ENCODE data around the gene FGF22.
"Not testable (repeated sequence)": the region's sequence is repeated elsewhere in the genome, so short reads cannot be mapped to it uniquely, and the experiment has no call there.

The FGF22 gene

GRCh38 chr19:639253-640160 is at the start of gene FGF22:
Gene FGF22, plus strand, starts transcription at chr19:639879. Its CDS starts 47 bp downstream, at chr19:639926.
- peak; percentile 91 to 92 for DNase-seq (ENCODE audit: low read depth in 2 of 2)

DNA sequence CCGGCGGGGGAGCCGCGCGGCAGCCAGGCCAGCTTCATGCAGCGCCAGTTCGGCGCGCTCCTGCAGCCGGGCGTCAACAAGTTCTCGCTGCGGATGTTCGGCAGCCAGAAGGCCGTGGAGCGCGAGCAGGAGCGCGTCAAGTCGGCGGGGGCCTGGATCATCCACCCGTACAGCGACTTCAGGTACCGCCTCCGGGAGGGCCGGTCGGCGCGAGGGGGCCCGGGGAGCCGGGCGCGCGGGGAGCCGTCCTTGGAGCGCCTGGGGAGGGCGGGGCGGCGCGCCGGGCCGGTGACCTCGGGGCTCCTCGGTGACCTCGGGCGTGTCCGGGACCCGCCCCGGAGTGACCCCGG is 49.3 kb upstream of the FGF22 start:
- DNase-seq (ENCODE audit: low read depth in 2 of 2): no peak

- no peak for DNase-seq (ENCODE audit: low read depth in 2 of 2)
Observed at GRCh38 chr19:590750-591098, 49.0 kb upstream of the FGF22 start.

DNA sequence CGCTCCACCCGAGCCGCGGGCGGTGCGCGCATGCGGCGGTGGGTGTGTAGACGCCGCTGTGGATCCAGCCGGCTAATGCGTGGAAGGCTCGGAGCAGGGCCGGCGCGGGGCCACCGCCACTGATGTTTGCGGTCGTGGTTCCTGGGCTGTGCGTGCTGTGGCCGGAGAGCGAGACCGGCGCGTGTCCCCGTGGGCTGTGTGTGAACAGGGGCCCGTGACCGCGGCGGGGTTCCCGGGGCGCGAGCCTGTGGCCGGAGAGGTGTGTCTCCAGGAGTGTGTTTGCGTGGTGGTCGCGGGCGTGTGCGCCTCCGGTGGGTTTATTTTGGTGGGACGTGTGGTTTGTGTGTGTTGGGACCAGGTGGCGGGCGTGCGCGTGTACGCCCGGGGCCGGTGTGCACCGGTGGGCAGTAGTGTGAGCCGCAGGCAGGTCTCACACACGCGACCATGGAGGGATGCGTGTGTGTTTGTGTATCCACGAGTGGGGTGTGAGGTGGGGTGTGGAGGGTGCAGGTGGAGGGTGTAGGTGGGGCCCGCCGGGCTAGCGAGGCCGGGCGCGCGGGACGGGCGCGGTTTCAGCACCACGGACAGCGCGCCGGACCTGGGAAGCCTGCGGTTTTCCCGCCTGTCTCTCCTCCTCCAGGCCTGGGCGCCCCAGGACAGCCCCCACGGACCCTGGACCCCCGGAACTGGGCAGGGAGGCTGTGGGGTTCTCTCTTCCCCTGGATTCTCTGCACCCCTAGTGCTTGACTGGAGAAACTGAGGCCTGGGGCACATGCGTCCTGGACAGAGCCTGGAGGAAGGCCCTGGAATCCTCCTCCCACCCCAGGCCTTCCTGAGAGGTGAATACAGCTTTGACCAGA is 48.4 kb upstream of the FGF22 start:
- no peak for DNase-seq (ENCODE audit: low read depth in 2 of 2)

DNA sequence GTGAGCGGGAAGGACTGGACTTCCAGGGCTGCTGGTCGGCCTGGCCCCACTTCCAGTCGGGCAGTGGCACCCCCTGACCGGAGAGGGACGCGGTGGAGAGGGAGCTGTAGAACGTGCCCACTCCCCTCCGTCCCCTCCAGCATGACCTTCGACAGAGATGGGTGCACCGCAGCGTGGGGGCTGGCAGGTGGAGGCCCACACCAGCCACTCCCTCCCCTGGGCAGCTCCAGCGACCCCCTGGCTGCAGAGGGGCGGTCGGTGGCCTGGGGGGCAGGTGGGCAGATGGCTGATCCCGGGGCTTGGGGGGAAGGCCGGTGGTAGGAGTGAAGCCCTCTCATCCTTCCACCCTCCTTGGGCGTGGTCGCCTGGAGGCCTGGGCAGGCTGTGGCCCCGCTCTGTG is 47.6 kb upstream of the FGF22 start:
- DNase-seq (ENCODE audit: low read depth in 2 of 2): no peak

DNA sequence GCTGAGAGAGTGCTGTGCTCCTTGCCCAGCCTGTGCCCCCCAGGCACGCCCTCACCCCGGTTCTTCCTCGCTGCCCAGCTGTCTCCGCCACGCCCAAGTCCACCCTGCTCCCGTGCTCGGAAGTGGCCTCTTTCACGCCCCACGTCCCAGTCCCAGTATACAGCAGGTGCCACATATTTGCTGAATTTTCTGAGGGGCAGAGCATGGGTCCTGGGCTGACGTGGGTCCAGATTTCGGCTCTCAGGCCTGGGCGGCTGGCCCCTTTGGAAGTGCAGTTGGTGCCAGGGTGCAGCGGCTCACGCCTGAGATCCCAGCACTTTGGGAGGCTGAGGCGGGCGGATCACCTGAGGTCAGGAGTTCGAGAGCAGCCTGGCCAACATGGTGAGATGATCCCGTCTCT is 46.6 kb upstream of the FGF22 start:
- no peak for DNase-seq (ENCODE audit: low read depth in 2 of 2)

- DNase-seq (ENCODE audit: low read depth in 2 of 2): no peak
Observed at GRCh38 chr19:593505-593904, 46.2 kb upstream of the FGF22 start.

DNA sequence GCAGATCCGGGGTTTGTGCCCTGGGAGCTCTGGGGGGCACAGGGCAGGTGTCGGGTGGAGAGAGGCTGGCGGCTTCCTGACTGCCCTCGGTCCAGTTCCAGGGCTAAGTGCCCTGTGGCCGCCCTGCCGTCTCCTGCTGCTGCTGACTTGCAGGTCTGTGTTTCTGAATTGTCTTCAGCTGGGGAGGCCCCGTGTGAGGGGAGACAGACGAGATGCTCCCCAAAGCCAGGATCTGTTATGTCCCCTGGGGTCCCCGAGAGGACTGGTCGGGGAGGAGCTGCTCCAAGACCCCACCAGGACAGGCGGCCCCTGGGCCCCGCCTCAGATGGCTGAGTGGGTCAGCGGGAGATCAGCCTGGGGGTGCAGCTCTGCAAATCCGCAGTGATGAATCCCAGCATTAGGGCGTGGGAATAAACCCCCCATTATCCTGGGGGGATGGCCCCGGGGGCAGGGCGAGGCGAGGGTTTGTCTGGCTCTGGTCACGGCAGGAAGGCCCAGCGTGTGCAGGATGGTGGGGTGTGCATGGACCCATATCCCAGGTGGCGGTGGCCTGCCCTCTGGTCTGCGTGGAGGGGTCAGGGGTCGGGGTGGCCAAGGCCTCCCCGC is 45.3 kb upstream of the FGF22 start:
- DNase-seq (ENCODE audit: low read depth in 2 of 2): no peak

DNA sequence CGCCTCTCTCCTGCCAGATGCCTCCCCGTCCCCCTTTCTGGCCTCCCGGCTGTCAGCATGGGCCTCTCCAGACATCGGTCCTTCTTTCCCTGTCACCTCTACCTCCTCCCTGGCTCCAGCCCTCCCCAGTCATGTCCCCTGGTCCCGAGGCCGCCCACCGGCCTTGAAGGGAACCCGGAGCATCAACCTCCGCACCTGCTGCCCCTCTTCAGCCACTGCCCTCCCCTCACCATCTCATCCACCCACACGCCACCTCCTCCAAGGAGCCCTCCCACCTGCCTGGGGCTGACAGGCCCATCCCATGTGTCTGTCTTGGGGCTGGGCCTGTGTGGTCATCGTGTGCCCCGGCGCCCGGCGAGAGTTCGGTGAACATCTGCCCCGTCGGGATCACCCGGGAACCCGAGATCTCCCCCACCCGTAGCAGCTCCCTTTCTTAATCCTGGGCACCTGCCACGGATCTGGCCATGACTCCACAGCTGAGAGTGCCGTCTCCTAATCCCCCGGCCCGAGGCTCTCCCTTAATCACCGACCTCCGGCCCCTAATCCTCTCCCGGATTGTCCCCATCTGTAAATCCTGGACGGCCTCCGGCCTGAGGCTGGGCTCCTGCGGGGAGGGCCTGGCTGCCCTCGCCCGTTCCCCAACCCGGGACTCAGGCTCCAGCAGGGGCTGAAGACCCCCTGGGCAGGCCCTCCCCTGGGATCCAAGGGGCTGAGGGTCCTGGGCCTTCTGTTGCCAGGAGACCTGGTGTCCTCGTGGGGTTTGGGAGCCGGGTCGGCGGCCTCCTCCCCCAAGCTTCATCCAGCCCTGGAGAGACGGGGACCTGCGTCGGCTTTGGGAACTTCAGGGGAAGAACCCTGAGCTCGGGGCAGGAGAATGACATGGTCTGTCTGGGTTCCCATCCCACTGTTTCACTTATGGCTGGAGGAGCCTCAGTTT is 44.1 kb upstream of the FGF22 start:
- DNase-seq (ENCODE audit: low read depth in 2 of 2): no peak

DNA sequence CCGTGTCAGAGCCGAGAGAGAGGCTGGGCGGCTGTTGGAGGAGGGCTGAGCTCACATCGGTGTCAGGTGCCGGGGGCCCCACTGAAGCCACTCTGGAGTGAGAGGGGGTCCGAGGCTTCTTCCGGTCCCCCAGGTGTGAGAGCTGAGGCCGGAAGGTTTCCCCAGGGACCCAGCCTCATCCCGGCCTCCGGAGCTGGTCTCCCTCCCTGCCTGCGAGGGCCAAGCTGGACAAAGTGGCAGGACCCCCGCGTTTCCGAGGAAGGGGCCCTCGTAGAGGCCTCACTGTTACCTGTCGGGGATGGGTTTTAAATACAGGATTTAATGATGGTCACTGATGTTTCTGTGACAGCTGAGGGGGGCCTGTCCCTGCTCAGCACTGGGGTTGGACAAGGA is 43.4 kb upstream of the FGF22 start:
- DNase-seq (ENCODE audit: low read depth in 2 of 2): no peak

- DNase-seq (ENCODE audit: low read depth in 2 of 2): no peak
Observed at GRCh38 chr19:597406-598315, 42.0 kb upstream of the FGF22 start.

DNA sequence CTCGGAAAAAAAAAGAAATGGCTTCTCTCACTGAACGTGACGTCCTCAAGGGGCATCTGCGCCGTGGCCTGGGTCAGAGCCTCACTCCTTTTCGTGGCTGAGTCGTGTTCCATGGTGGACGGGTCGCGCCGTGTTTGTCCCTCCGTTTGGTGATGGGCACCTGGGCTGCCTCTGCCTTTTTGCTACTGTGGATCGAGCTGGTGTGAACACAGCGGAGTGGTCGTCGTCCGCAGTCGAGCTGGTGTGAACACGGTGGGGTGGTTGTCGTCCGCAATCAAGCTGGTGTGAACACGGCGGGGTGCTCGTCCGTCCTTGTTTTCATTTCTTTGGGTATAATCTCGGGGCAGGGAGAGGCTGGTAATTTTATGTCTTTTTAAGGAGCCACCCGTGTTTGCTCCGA is 38.4 kb upstream of the FGF22 start:
- no peak for DNase-seq (ENCODE audit: low read depth in 2 of 2)

DNA sequence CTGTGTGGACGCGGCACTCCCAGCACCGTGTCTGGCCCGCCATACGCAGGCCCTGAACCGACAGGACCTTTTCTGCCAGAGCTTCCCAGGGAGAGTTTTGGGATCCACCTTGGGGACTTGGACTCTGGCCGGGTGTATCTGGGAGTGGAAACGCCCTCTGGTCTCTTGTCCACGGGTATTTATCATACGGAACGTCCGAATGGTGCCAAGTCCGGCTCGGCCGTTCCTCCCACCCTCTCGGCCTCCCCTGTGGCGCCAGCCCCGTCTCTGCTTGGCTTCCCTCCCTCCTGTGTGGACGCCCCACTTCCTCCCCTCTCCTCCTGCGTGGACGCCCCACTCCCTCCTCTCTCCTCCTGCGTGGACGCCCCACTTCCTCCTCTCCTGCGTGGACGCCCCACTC is 37.9 kb upstream of the FGF22 start:
- DNase-seq (ENCODE audit: low read depth in 2 of 2): no peak

DNA sequence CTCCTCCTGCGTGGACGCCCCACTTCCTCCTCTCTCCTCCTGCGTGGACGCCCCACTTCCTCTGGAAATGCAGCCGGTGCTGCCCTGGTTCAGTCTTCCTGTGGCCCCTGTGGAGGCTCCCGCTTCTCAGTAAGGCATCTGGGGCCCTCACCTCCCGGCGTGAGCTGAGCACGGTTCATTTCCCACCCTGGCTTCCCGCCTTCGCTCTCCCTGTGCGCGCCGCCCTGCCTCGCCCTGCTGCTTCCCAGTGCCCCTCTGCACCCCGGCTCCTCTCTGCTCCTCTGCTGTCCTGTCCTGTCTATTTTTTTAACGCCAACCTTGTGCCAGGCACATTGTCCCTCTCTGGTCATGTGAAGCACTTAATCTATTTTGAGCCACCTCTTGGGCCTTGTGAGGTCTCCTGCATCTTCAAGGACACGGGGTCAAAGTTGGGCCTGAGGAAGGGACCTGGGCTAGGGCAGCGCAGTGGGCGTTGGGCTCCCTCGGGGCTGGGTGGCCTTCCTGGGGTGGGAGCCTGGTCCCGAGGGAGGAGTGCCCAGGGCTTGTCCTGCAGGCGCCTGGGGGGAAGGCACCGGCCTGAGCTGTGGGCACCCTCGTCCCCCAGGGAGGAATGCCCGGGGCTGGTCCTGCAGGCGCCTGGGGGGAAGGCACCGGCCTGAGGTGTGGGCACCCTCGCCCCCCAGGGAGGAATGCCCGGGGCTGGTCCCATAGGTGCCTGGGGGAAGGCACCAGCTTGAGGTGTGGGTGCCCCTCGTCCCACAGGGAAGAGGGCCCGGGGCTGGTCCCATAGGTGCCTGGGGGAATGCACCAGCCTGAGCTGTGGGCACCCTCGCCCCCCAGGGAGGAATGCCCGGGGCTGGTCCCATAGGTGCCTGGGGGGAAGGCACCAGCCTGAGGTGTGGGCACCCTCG is 37.0 kb upstream of the FGF22 start:
- no peak for DNase-seq (ENCODE audit: low read depth in 2 of 2)

- not testable (repeated sequence) for DNase-seq (ENCODE audit: low read depth in 2 of 2)
Observed at GRCh38 chr19:603302-603639, 36.4 kb upstream of the FGF22 start.

DNA sequence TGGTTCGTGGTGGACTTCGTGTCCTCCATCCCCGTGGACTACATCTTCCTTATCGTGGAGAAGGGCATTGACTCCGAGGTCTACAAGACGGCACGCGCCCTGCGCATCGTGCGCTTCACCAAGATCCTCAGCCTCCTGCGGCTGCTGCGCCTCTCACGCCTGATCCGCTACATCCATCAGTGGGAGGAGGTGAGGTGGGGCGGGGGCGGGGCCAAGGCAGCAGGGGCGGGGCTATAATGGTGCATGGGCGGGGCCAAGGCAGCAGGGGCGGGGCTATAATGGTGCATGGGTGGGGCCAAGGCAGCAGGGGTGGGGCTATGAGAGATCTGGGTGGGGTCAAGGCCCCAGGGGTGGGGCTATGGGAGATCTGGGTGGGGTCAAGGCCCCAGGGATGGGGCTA is 35.9 kb upstream of the FGF22 start:
- not testable (repeated sequence) for DNase-seq (ENCODE audit: low read depth in 2 of 2)

DNA sequence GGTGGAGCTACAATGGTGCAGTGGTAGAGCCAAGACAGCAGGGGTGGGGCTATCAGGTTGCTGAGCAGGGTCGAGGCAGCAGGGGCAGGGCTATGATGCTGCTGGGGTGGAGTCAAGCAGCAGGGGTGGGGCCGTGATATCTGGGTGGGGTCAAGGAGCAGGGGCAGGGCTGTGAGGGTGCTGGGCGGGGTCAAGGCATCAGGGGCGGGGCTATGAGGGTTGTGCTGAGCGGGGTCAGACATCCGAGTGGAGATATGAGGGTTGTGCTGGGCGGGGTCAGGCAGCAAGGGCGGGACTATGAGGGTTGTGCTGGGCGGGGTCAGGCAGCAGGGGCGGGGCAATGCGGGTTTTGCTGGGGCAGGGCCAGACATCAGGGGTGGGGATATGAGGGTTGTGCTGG is 35.3 kb upstream of the FGF22 start:
- DNase-seq (ENCODE audit: low read depth in 2 of 2): no peak

DNA sequence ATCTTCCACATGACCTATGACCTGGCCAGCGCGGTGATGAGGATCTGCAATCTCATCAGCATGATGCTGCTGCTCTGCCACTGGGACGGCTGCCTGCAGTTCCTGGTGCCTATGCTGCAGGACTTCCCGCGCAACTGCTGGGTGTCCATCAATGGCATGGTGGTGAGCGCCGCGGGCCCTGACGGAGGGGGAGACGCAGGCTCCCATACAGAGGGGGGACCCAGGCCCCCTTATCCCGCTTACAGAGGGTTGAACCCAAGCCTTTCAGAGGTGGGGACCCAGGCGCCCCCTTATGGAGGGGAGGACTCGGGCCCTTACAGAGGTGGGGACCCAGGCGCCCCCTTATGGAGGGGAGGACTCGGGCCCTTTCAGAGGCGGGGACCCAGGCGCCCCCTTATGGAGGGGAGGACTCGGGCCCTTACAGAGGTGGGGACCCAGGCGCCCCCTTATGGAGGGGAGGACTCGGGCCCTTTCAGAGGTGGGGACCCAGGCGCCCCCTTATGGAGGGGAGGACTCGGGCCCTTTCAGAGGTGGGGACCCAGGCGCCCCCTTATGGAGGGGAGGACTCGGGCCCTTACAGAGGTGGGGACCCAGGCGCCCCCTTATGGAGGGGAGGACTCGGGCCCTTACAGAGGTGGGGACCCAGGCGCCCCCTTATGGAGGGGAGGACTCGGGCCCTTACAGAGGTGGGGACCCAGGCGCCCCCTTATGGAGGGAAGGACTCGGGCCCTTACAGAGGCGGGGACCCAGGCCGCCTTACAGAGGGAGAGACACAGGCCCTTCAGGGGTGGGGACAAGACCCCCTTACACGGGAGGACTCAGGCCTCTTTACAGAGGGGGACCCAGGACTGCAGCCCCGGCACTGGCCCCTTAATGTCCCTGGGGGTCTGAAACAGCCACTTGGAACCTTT is 34.4 kb upstream of the FGF22 start:
- DNase-seq (ENCODE audit: low read depth in 2 of 2): not testable (repeated sequence)
